ENCODE measurements around the gene SUGCT. TPM values are rescaled to one million over a fixed set of nuclear protein-coding genes. Genes with fewer than 3 reads are reported as not detected.

SUGCT gene
- total RNA-seq, 1 donor from 2014 or later, result 1.7 TPM

- H3K4me1 ChIP-seq, result no peaks in the 10 kb centered on the region
- ATAC-seq, result no peak
- no peak overlapping the region for H3K4me3 ChIP-seq
- H3K36me3 ChIP-seq, result no peaks in the 10 kb centered on the region
- no peaks in the 10 kb centered on the region for H3K27me3 ChIP-seq (ENCODE audit: low read depth)
- DNase-seq, result no peak
- TF ChIP-seq, protein P1, sequence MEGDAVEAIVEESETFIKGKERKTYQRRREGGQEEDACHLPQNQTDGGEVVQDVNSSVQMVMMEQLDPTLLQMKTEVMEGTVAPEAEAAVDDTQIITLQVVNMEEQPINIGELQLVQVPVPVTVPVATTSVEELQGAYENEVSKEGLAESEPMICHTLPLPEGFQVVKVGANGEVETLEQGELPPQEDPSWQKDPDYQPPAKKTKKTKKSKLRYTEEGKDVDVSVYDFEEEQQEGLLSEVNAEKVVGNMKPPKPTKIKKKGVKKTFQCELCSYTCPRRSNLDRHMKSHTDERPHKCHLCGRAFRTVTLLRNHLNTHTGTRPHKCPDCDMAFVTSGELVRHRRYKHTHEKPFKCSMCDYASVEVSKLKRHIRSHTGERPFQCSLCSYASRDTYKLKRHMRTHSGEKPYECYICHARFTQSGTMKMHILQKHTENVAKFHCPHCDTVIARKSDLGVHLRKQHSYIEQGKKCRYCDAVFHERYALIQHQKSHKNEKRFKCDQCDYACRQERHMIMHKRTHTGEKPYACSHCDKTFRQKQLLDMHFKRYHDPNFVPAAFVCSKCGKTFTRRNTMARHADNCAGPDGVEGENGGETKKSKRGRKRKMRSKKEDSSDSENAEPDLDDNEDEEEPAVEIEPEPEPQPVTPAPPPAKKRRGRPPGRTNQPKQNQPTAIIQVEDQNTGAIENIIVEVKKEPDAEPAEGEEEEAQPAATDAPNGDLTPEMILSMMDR (IDR thresholded peaks at IDR 0.05), result no peak
- no peak overlapping the region for H3K27ac ChIP-seq
- no peaks in the 10 kb centered on the region for H3K9me3 ChIP-seq
- intact Hi-C loops (cut with DNase I), result no loop called here
Measured at GRCh38 chr7:40772096-40772495, 637.3 kb downstream of the SUGCT start.

- no peak overlapping the region for H3K27ac ChIP-seq
- intact Hi-C loops (cut with DNase I), result no loop called here
- H3K4me1 ChIP-seq, result no peaks in the 10 kb centered on the region
- no peak for ATAC-seq
- H3K4me3 ChIP-seq, result no peak overlapping the region
- TF ChIP-seq, protein P1 (IDR thresholded peaks at IDR 0.05), result no peak
- no peaks in the 10 kb centered on the region for H3K27me3 ChIP-seq (ENCODE audit: low read depth)
- no peaks in the 10 kb centered on the region for H3K36me3 ChIP-seq
- H3K9me3 ChIP-seq, result no peaks in the 10 kb centered on the region
- DNase-seq, result no peak
Measured at GRCh38 chr7:40773656-40774055, 638.9 kb downstream of the SUGCT start.

DNA sequence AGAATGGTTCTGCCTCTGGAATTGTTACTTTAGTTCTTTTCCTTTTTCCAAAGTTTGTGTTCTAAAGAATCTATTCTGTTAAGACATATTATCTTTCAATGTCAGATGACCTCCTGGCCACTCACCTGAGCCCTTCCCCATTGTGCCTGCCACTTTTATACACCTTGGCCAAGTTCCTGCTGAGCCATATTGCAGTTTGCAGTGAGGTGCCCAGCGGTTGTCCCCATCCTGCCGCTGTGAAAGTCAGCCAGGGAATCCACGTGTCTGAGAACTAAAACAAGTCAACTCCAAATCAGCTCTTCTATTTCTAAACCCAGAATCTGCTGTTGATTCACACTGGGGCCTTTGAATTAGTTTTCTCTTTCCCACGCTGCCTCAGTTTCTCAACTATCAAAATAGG, 641.1 kb downstream of the SUGCT start:
- H3K4me1 ChIP-seq, result no peaks in the 10 kb centered on the region
- DNase-seq (no peak), ATAC-seq (no peak)
- H3K27me3 ChIP-seq (ENCODE audit: low read depth), result no peaks in the 10 kb centered on the region
- H3K36me3 ChIP-seq, result no peaks in the 10 kb centered on the region
- H3K27ac ChIP-seq, result no peak overlapping the region
- TF ChIP-seq, protein P1 (IDR thresholded peaks at IDR 0.05), result no peak
- no peak overlapping the region for H3K4me3 ChIP-seq
- intact Hi-C loops (cut with DNase I), result no loop called here
- H3K9me3 ChIP-seq, result no peaks in the 10 kb centered on the region

DNA sequence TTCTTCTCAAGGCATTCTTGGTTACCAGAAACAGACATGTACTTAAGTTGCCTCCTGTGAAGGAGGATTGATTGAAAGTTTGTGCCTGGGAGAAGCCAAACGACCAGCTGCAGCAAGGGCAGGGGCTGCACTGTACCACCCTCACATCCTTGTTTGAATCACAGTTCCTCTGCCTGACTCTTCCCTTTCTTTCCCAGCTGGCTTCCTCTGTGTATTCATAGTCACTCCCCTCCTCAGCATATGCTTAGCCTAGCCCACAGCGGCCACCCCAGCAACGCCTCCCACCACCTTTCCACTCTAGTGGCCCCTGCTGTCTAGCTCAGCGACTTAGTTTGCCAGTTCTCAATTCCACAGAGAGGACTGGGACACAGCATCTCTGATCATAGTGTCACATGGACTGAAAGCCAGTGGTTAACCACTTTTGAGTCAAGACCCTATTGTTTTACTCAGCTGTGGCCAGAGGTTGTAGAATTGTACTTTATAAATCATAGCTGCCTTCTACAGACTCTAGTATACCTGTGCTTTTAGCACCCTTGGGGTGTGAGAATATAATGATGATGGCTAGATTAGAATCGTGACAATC, 643.0 kb downstream of the SUGCT start:
- no peaks in the 10 kb centered on the region for H3K36me3 ChIP-seq
- H3K4me3 ChIP-seq, result no peak overlapping the region
- intact Hi-C loops (cut with DNase I), result no loop called here
- no peak for DNase-seq
- no peaks in the 10 kb centered on the region for H3K27me3 ChIP-seq (ENCODE audit: low read depth)
- H3K4me1 ChIP-seq, result no peaks in the 10 kb centered on the region
- ATAC-seq, result no peak
- TF ChIP-seq, protein P1 (IDR thresholded peaks at IDR 0.05), result no peak
- H3K27ac ChIP-seq, result no peak overlapping the region
- H3K9me3 ChIP-seq, result no peaks in the 10 kb centered on the region

GRCh38 chr7:40780460-40780859, 645.7 kb downstream of the SUGCT start:
- intact Hi-C loops (cut with DNase I), result no loop called here
- TF ChIP-seq, protein P1 (IDR thresholded peaks at IDR 0.05), result no peak
- Histone ChIP-seq H3K36me3 (no peaks in the 10 kb centered on the region), H3K27ac (no peak overlapping the region), H3K9me3 (no peaks in the 10 kb centered on the region), H3K4me1 (no peaks in the 10 kb centered on the region), H3K27me3 (ENCODE audit: low read depth) (no peaks in the 10 kb centered on the region), H3K4me3 (no peak overlapping the region)
- ATAC-seq (no peak), DNase-seq (no peak)

All from lower lobe of right lung (tissue), 2 donors.